HG03469 (cell line): ENCODE measurements around the gene GJD3.

Source experiments
- ATAC-seq: cut with Tn5 transposase; IDR thresholded peaks from one replicate; pipeline ENCODE4 v1.9.1; 2021; ENCODE audit warnings: mild to moderate bottlenecking, moderate library complexity, moderate number of reproducible peaks; ENCODE audit not compliant: unreplicated experiment

The GJD3 gene

DNA sequence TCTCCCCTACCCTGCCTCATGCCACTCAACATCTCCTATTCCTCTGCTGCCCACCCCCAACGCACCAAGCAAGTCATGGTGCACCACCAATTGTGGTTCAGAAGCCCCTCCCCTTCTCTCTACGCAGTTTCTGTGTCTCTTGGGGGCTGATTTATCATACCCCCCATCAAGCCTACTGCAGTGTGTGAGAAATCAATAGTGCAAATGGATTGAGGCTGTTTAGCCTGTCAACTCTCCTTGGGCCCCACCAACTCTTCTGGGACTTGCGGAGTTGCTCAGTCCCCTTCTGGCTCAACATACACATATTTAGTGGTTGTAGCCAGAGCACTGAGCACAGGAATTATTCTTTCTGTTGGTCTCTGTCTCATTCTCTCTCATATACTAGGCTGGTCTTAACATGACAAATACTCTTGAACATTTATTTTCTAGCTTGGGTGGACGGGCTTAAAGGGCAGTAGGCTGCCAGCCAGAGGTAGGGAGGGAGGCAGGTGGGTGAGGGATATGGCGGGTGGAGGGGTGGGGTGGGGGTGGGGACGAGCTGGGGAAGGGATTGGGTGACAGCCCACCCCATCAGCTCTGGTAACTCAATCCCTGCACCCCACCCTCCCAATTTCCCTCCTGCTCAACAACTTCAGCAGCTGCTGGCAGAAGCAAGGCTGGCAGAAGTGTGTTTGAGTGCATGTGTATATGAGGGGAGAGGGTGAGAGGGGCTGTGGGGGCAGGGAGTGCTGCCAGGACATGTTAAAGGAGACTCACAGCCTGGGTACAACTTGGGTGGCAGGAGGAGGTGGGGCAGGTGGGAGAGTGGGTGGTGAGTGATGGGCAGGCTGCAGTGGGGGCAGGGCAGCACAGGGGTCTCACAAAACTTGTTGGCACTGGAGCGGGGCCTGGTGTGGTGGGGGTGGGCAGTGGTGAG, 50.6 kb downstream of the GJD3 start:
- ATAC-seq = no peak
